ENCODE measurements around the gene TSPAN5. TPM values are rescaled to one million over a fixed set of nuclear protein-coding genes. Genes with fewer than 3 reads are reported as not detected.

TSPAN5 gene
- total RNA-seq, 2 donors from 2014 or later, result 7.9 to 48.5 TPM

DNA sequence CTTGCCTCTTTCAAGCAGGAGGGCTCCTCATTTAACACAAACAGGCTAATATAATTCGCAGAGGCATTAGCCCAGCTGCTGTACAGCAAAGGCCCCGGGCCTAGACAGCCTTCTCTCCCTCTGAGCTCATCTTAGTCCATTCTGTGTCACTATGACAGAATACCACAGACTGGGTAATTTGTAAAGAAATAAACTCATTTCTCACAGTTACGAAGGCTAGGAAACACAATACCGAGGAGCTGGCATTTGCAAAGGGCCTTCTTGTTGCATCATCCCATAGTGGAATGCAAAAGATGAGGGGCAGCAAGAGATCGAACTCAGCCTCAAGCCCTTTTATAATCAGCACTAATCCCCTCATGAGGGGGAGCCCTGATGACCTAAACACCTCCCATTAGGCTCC is 48.5 kb downstream of the TSPAN5 start:
- Histone ChIP-seq H3K27ac (no peak overlapping the region), H3K27me3 (replicated peaks; ENCODE audit: insufficient read depth) (no peaks in the 10 kb centered on the region), H3K4me3 (no peak overlapping the region), H3K9me3 (no peaks in the 10 kb centered on the region), H3K4me1 (replicated peaks) (no peaks in the 10 kb centered on the region), H3K36me3 (no peaks in the 10 kb centered on the region)
- 78% methylated on average over 5 of the region's 5 CpGs for WGBS
- TF ChIP-seq POLR2A (IDR thresholded peaks at IDR 0.05) (no peak), POLR2AphosphoS5 (IDR thresholded peaks at IDR 0.05) (no peak)
- TF ChIP-seq, protein P1, sequence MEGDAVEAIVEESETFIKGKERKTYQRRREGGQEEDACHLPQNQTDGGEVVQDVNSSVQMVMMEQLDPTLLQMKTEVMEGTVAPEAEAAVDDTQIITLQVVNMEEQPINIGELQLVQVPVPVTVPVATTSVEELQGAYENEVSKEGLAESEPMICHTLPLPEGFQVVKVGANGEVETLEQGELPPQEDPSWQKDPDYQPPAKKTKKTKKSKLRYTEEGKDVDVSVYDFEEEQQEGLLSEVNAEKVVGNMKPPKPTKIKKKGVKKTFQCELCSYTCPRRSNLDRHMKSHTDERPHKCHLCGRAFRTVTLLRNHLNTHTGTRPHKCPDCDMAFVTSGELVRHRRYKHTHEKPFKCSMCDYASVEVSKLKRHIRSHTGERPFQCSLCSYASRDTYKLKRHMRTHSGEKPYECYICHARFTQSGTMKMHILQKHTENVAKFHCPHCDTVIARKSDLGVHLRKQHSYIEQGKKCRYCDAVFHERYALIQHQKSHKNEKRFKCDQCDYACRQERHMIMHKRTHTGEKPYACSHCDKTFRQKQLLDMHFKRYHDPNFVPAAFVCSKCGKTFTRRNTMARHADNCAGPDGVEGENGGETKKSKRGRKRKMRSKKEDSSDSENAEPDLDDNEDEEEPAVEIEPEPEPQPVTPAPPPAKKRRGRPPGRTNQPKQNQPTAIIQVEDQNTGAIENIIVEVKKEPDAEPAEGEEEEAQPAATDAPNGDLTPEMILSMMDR (IDR thresholded peaks at IDR 0.05), result no peak
- intact Hi-C loops (cut with DNase I), result no loop called here
- no peak for DNase-seq (ENCODE audit: low spot score)

DNA sequence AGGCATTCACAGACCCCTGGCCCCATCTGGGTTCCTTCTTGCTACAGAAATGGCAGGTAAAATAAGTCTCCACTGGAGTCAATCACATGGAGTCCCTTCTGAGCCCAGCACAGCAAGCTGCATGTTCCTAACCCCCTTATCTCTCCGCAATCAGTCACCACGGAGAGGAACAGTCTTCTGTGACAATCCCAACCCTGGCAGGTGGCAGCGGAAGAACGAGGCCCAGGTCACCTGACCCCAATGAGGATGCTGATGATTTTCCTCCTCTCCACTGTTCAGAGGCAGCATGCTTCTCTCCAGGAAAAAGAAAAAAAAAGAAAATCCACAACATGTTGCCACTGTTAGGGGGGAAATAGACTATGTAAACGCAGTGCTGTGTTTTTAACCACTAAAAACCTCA is 50.1 kb downstream of the TSPAN5 start:
- TF ChIP-seq POLR2AphosphoS5 (IDR thresholded peaks at IDR 0.05), result no peak
- TF ChIP-seq, protein P1 (IDR thresholded peaks at IDR 0.05), result no peak
- 75% methylated on average over 5 of the region's 5 CpGs for WGBS
- intact Hi-C loops (cut with DNase I), result no loop called here
- no peaks in the 10 kb centered on the region for H3K4me1 ChIP-seq (replicated peaks)
- no peak for DNase-seq (ENCODE audit: low spot score)
- no peaks in the 10 kb centered on the region for H3K27me3 ChIP-seq (replicated peaks; ENCODE audit: insufficient read depth)
- no peak overlapping the region for H3K4me3 ChIP-seq
- H3K9me3 ChIP-seq, result no peaks in the 10 kb centered on the region
- no peaks in the 10 kb centered on the region for H3K36me3 ChIP-seq
- no peak overlapping the region for H3K27ac ChIP-seq

DNA sequence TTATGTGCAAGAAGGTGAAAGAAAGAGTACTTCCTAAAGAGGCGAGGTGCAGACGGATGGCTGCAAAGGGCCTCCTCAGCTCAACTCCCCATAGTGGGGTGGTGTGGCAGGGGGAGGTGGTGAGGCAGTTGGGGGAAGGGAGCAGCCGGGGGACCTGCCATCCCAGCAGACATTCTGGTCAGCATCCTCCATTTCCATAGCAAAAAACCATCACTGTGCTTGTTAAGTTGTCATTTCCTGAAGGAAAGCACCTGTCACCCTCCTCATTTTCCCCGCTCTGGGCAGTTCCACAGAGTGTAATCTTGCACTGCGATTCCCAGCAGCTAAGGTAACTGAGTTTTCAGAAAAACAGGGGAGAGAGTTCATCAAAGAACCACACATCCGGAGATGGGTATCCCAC is 51.5 kb downstream of the TSPAN5 start:
- Histone ChIP-seq H3K9me3 (no peaks in the 10 kb centered on the region), H3K27ac (no peak overlapping the region), H3K27me3 (replicated peaks; ENCODE audit: insufficient read depth) (no peaks in the 10 kb centered on the region), H3K4me3 (no peak overlapping the region), H3K4me1 (replicated peaks) (no peaks in the 10 kb centered on the region), H3K36me3 (no peaks in the 10 kb centered on the region)
- DNase-seq (ENCODE audit: low spot score), result no peak
- TF ChIP-seq POLR2AphosphoS5 (IDR thresholded peaks at IDR 0.05) (no peak), POLR2A (IDR thresholded peaks at IDR 0.05) (no peak)
- TF ChIP-seq, protein P1 (IDR thresholded peaks at IDR 0.05), result no peak
- 79% methylated on average over 6 of the region's 6 CpGs for WGBS
- intact Hi-C loops (cut with DNase I), result no loop called here

DNA sequence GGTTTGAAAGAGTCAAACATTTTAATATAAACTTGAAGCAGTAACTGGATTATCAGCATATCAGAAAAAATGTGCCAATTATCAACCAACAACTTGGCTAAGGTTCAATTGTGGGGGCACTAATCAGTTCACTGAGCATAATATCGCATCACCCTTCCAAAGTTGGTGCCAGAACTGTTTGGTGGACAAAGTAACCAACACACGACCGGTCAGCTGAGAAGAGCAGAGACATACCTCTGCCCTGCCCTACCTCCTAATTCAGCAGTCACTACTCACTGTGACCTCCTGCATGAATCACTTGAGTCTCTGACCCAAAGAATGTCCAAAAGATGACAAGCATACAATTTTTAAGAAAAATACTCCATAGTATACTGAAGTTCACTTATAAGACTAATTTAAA is 53.2 kb downstream of the TSPAN5 start:
- 97% methylated on average over 3 of the region's 3 CpGs for WGBS

DNA sequence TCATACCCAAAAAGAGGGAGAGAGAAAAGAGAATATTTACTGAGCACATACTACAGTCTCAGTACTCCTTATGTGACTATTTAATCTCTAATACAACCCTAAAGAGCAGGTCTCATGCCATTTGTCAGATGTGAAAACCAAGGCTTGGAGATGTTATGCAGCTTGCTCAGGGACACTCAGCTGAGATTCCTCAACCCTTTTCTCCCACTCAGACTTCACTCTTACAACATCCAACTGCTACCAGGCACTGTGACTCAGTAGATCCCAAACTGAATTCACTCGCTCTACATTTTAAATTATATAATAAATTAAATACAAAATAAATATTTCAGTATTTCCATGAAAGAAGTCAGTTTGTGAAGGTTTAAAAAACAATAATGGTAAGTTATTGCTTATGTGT is 53.7 kb downstream of the TSPAN5 start:
- intact Hi-C loops (cut with DNase I), result no loop called here
- H3K9me3 ChIP-seq, result no peaks in the 10 kb centered on the region
- no peaks in the 10 kb centered on the region for H3K36me3 ChIP-seq
- no peak for DNase-seq (ENCODE audit: low spot score)
- no peak for TF ChIP-seq POLR2AphosphoS5 (IDR thresholded peaks at IDR 0.05)
- TF ChIP-seq POLR2A (IDR thresholded peaks at IDR 0.05), result no peak
- TF ChIP-seq, protein P1 (IDR thresholded peaks at IDR 0.05), result no peak
- H3K27ac ChIP-seq, result no peak overlapping the region
- no peak overlapping the region for H3K4me3 ChIP-seq
- WGBS, result 93% methylated on average over 1 of the region's 1 CpG
- H3K4me1 ChIP-seq (replicated peaks), result no peaks in the 10 kb centered on the region
- no peaks in the 10 kb centered on the region for H3K27me3 ChIP-seq (replicated peaks; ENCODE audit: insufficient read depth)

More for the DNA sequence above, 53.2 kb downstream of the TSPAN5 start:
- H3K4me3 ChIP-seq, result no peak overlapping the region
- TF ChIP-seq POLR2A (IDR thresholded peaks at IDR 0.05) (no peak), POLR2AphosphoS5 (IDR thresholded peaks at IDR 0.05) (no peak)
- TF ChIP-seq, protein P1 (IDR thresholded peaks at IDR 0.05), result no peak
- no peak for DNase-seq (ENCODE audit: low spot score)
- no peaks in the 10 kb centered on the region for H3K27me3 ChIP-seq (replicated peaks; ENCODE audit: insufficient read depth)
- H3K36me3 ChIP-seq, result no peaks in the 10 kb centered on the region
- intact Hi-C loops (cut with DNase I), result no loop called here
- H3K4me1 ChIP-seq (replicated peaks), result no peaks in the 10 kb centered on the region
- H3K27ac ChIP-seq, result no peak overlapping the region
- no peaks in the 10 kb centered on the region for H3K9me3 ChIP-seq

Data from prostate gland (tissue), 2 donors.